HepG2 (cell line): ENCODE measurements around the gene ARG2. TPM values are rescaled to one million over a fixed set of nuclear protein-coding genes. Genes with fewer than 3 reads are reported as not detected.
A peak's percentile ranks its signal among the peaks of the same experiment; 100 is the strongest.

Experiments
- AGO1 ChIP-seq: fragments of 200-400 bp; formaldehyde crosslinking; IDR thresholded peaks from 2 replicates; pipeline ENCODE4 v1.6.1; 2017; ENCODE audit warnings: mild to moderate bottlenecking, low read depth, low read length, moderate library complexity; ENCODE audit not compliant: poor library complexity, severe bottlenecking
- CHD4 ChIP-seq: fragments of 200-600 bp; sonication (generic); IDR thresholded peaks from 2 replicates; pipeline ENCODE4 v1.7.0; 2017; ENCODE audit warnings: mild to moderate bottlenecking, low read length, borderline replicate concordance
- DRAP1 ChIP-seq: IDR thresholded peaks from 2 replicates; pipeline ENCODE4 v1.6.1; 2016; ENCODE audit warnings: missing genetic modification reagents, missing compliant biosample characterization
- ELF3 ChIP-seq: IDR thresholded peaks from 2 replicates; pipeline ENCODE4 v1.6.1; 2016; ENCODE audit warnings: missing genetic modification reagents, missing compliant biosample characterization
- ETV6 ChIP-seq: sonication (generic); formaldehyde crosslinking; conservative IDR thresholded peaks from 2 replicates; pipeline ENCODE4 v1.4.0; 2020; ENCODE audit warnings: missing genetic modification reagents
- GZF1 ChIP-seq: sonication (generic); formaldehyde crosslinking; IDR thresholded peaks from 2 replicates; pipeline ENCODE4 v1.5.1; 2020; ENCODE audit warnings: mild to moderate bottlenecking, missing genetic modification reagents
- HMGA1 ChIP-seq: sonication (generic); formaldehyde crosslinking; conservative IDR thresholded peaks from 2 replicates; pipeline ENCODE4 v1.4.0; 2020; ENCODE audit warnings: missing genetic modification reagents
- KDM1A ChIP-seq: IDR thresholded peaks from 2 replicates; pipeline ENCODE4 v1.6.1; 2016; ENCODE audit warnings: missing compliant biosample characterization
- MIXL1 ChIP-seq: IDR thresholded peaks from 2 replicates; pipeline ENCODE4 v1.6.1; 2016
- MTF2 ChIP-seq: sonication (generic); formaldehyde crosslinking; IDR thresholded peaks from 2 replicates; pipeline ENCODE4 v1.5.0; 2020; ENCODE audit warnings: missing genetic modification reagents, borderline replicate concordance
- NCOA1 ChIP-seq: sonication (generic); formaldehyde crosslinking; IDR thresholded peaks from 2 replicates; pipeline ENCODE4 v1.9.0; 2021; ENCODE audit warnings: missing genetic modification reagents
- NR2F6 ChIP-seq, 2 experiments: IDR thresholded peaks; 2 replicates each; pipeline ENCODE4 v1.6.1; 2016; ENCODE audit warnings: antibody characterized with exemption in 1 of 2, mild to moderate bottlenecking in 1 of 2
- RBM22 ChIP-seq: fragments of 200-400 bp; formaldehyde crosslinking; optimal IDR thresholded peaks from 2 replicates; pipeline ENCODE3; 2017; ENCODE audit warnings: mild to moderate bottlenecking, low read length, moderate library complexity
- RCOR2 ChIP-seq: IDR thresholded peaks from 2 replicates; pipeline ENCODE4 v1.6.1; 2016; ENCODE audit warnings: missing biosample characterization, missing genetic modification reagents
- SRSF4 ChIP-seq: fragments of 200-400 bp; formaldehyde crosslinking; IDR thresholded peaks from one replicate; pipeline ENCODE4 v1.6.1; 2018; ENCODE audit warnings: mild to moderate bottlenecking, low read depth, low read length, moderate library complexity; ENCODE audit not compliant: poor library complexity, severe bottlenecking
- ZNF136 ChIP-seq: sonication (generic); formaldehyde crosslinking; IDR thresholded peaks from 2 replicates; pipeline ENCODE4 v1.8.1; 2022; ENCODE audit warnings: low read depth, mild to moderate bottlenecking, moderate library complexity, missing genetic modification reagents
- ZNF160 ChIP-seq: sonication (generic); formaldehyde crosslinking; IDR thresholded peaks from 2 replicates; pipeline ENCODE4 v1.8.0; 2022; ENCODE audit warnings: mild to moderate bottlenecking, inconsistent platforms, missing genetic modification reagents
- ZNF318 ChIP-seq: sonication (generic); formaldehyde crosslinking; IDR thresholded peaks from 2 replicates; pipeline ENCODE4 v1.4.0; 2020; ENCODE audit warnings: mild to moderate bottlenecking, missing genetic modification reagents
- ZNF563 ChIP-seq: sonication (generic); formaldehyde crosslinking; IDR thresholded peaks from 2 replicates; pipeline ENCODE4 v1.8.0; 2022; ENCODE audit warnings: mild to moderate bottlenecking, moderate library complexity, missing genetic modification reagents
- ZNF569 ChIP-seq: sonication (generic); formaldehyde crosslinking; IDR thresholded peaks from 2 replicates; pipeline ENCODE4 v1.5.0; 2020; ENCODE audit warnings: mild to moderate bottlenecking, missing genetic modification reagents, moderate library complexity, borderline replicate concordance
- ZNF740 ChIP-seq: sonication (generic); formaldehyde crosslinking; IDR thresholded peaks from 2 replicates; pipeline ENCODE4 v1.4.0; 2020; ENCODE audit warnings: missing genetic modification reagents
- ZNF782 ChIP-seq: sonication (generic); formaldehyde crosslinking; IDR thresholded peaks from 2 replicates; pipeline ENCODE4 v1.4.0; 2020; ENCODE audit warnings: missing genetic modification reagents, mild to moderate bottlenecking, borderline replicate concordance
- ZNF792 ChIP-seq: IDR thresholded peaks from 2 replicates; pipeline ENCODE4 v1.6.1; 2016
- polyA plus RNA-seq, 8 experiments: library from polyadenylated mRNA; depleted of rRNA in 3 of 8; stranded (reverse) in 7 of 8; unstranded in 1 of 8; fragments of >200 nt; fragmentation: Illumina TruSeq in 4 of 8; extraction: Trizol in 4 of 8; gene quantifications; 2 replicates each; pipeline versions ENCODE4 v1.2.1 to v1.2.3, GENCODE V29; 2011 to 2016; ENCODE audit warnings: low read depth in 4 of 8, missing spikeins in 1 of 8, mixed read lengths in 1 of 8; ENCODE audit not compliant: insufficient read depth in 1 of 8
- total RNA-seq, 5 experiments: library from RNA; depleted of rRNA; stranded (reverse); fragments of >200 nt; fragmentation: Illumina TruSeq; extraction: Trizol; gene quantifications; 2 replicates each; pipeline ENCODE4 v1.2.3, GENCODE V29; 2016; ENCODE audit warnings: low read depth in 1 of 5

ARG2 gene
- total and polyA plus RNA-seq, 2 of the 13 experiments (the other 11 are each of a cell fraction or from before 2014, with no cell fraction given) = 37.5 to 73.6 TPM

GRCh38 chr14:67619446-67620216, at the start of gene ARG2 (continued):
- no peak for TF ChIP-seq ZNF318 (CRISPR knock-in tag)
- no peak for TF ChIP-seq ZNF569 (CRISPR knock-in tag)
- no peak for TF ChIP-seq RBM22
- no peak for TF ChIP-seq RCOR2
- TF ChIP-seq MTF2 (CRISPR knock-in tag) = no peak
- no peak for TF ChIP-seq ZNF136
- TF ChIP-seq ZNF160 (CRISPR knock-in tag) = no peak
- TF ChIP-seq CHD4 = no peak
- no peak for TF ChIP-seq GZF1 (CRISPR knock-in tag)
- no peak for TF ChIP-seq ZNF563
- no peak for TF ChIP-seq NR2F6 (IDR thresholded peaks at IDR 0.05)
- peak; percentile 23 for TF ChIP-seq NR2F6 (CRISPR knock-in tag; IDR thresholded peaks at IDR 0.05)
- no peak for TF ChIP-seq HMGA1 (CRISPR knock-in tag)
- no peak for TF ChIP-seq MIXL1 (CRISPR knock-in tag)
- peak; percentile 80; the same call in 1 of the 2 replicates for TF ChIP-seq ELF3
- TF ChIP-seq KDM1A (CRISPR knock-in tag) = no peak
- no peak for TF ChIP-seq ZNF782 (CRISPR knock-in tag)
- TF ChIP-seq NCOA1 = no peak
- peak; percentile 70; the same call in 1 of the 2 replicates for TF ChIP-seq ZNF792 (CRISPR knock-in tag)
- no peak for TF ChIP-seq AGO1
- no peak for TF ChIP-seq SRSF4
- peak; percentile 96 for TF ChIP-seq DRAP1 (CRISPR knock-in tag)
- TF ChIP-seq ETV6 = no peak
- TF ChIP-seq ZNF740 (CRISPR knock-in tag) = no peak
